GM23338 (cell line): ENCODE results near the gene MPZL1. TPM values are rescaled to one million over a fixed set of nuclear protein-coding genes. Genes with fewer than 3 reads are reported as not detected.

Experiments used
- ATAC-seq: fragments of 200-7000 bp; cut with Tn5 transposase; 3 replicates; pipeline ENCODE4 v1.9.1; 2020
- DNase-seq: peaks from one replicate; pipeline ENCODE4 v3.0.0-alpha.2; 2015; ENCODE audit warnings: low spot score
- H2AFZ ChIP-seq: fragments of 200-600 bp; sonication (generic); 2 replicates; pipeline ENCODE4 v1.8.0; 2016; ENCODE audit warnings: antibody characterized with exemption, mild to moderate bottlenecking, moderate library complexity
- H3F3A ChIP-seq: fragments of 200-600 bp; sonication (generic); replicated peaks from 2 replicates; pipeline ENCODE4 v1.8.0; 2017; ENCODE audit warnings: antibody characterized with exemption, mixed run types, low read depth
- H3K27ac ChIP-seq: fragments of 200-600 bp; sonication (generic); 2 replicates; pipeline ENCODE4 v1.6.1; 2016; ENCODE audit warnings: low read depth
- H3K27me3 ChIP-seq: fragments of 200-600 bp; sonication (generic); 2 replicates; pipeline ENCODE4 v1.8.0; 2016; ENCODE audit warnings: mild to moderate bottlenecking, mixed run types, moderate library complexity; ENCODE audit not compliant: insufficient read depth
- H3K36me3 ChIP-seq: fragments of 200-600 bp; sonication (generic); 2 replicates; pipeline ENCODE4 v1.8.0; 2016; ENCODE audit warnings: mild to moderate bottlenecking; ENCODE audit not compliant: insufficient read depth
- H3K4me1 ChIP-seq: fragments of 200-600 bp; sonication (generic); 2 replicates; pipeline ENCODE4 v1.8.0; 2016; ENCODE audit warnings: mild to moderate bottlenecking, moderate library complexity; ENCODE audit not compliant: insufficient read depth
- H3K4me2 ChIP-seq: fragments of 200-600 bp; sonication (generic); 2 replicates; pipeline ENCODE4 v1.7.1; 2017; ENCODE audit warnings: mixed run types
- H3K4me3 ChIP-seq: fragments of 200-600 bp; sonication (generic); 2 replicates; pipeline ENCODE4 v1.6.1; 2016; ENCODE audit warnings: mixed run types
- H3K79me2 ChIP-seq: fragments of 200-600 bp; sonication (generic); replicated peaks from 2 replicates; pipeline ENCODE4 v1.8.0; 2017; ENCODE audit warnings: mild to moderate bottlenecking; ENCODE audit not compliant: insufficient read depth
- H3K9me2 ChIP-seq: fragments of 200-600 bp; sonication (generic); 2 replicates; pipeline ENCODE4 v1.8.0; 2017; ENCODE audit not compliant: insufficient read depth
- H4K20me1 ChIP-seq: fragments of 200-600 bp; sonication (generic); replicated peaks from 2 replicates; pipeline ENCODE4 v1.8.0; 2017; ENCODE audit warnings: mild to moderate bottlenecking; ENCODE audit not compliant: insufficient read depth
- H3K27ac Mint-ChIP-seq: 2 replicates; pipeline ENCODE4 v1.8.0; 2020; ENCODE audit warnings: inconsistent platforms, mild to moderate bottlenecking, moderate library complexity, mixed read lengths
- H3K27me3 Mint-ChIP-seq: 3 replicates; pipeline ENCODE4 v1.8.0; 2022; ENCODE audit warnings: low read depth, mild to moderate bottlenecking, moderate library complexity, mixed read lengths, inconsistent platforms; ENCODE audit not compliant: insufficient read depth, poor library complexity
- H3K36me3 Mint-ChIP-seq: 3 replicates; pipeline ENCODE4 v1.8.0; 2021; ENCODE audit warnings: low read depth, mild to moderate bottlenecking, inconsistent platforms, moderate library complexity, mixed read lengths
- H3K4me1 Mint-ChIP-seq: 3 replicates; pipeline ENCODE4 v1.8.0; 2020; ENCODE audit warnings: mild to moderate bottlenecking, inconsistent platforms, mixed read lengths
- H3K4me3 Mint-ChIP-seq: 3 replicates; pipeline ENCODE4 v1.8.0; 2021; ENCODE audit warnings: moderate library complexity, mild to moderate bottlenecking, inconsistent platforms, mixed read lengths
- H3K9me3 Mint-ChIP-seq: 3 replicates; pipeline ENCODE4 v1.8.0; 2020; ENCODE audit warnings: moderate library complexity, mild to moderate bottlenecking, inconsistent platforms, mixed read lengths
- CREB1 ChIP-seq: fragments of 250-450 bp; sonication (Bioruptor Pico); IDR thresholded peaks from 2 replicates; pipeline ENCODE4 v1.5.0; 2020; ENCODE audit warnings: low read depth, mild to moderate bottlenecking, moderate library complexity
- ETS1 ChIP-seq: IDR thresholded peaks from 2 replicates; pipeline ENCODE4 v1.6.1; 2016; ENCODE audit warnings: antibody characterized with exemption
- EZH2 ChIP-seq: fragments of 200-600 bp; sonication (generic); IDR thresholded peaks from one replicate; pipeline ENCODE4 v1.8.0; 2017; ENCODE audit warnings: antibody characterized with exemption, mild to moderate bottlenecking, low read depth; ENCODE audit not compliant: unreplicated experiment
- JUNB ChIP-seq: IDR thresholded peaks from one replicate; pipeline ENCODE4 v1.6.1; 2016; ENCODE audit warnings: antibody characterized with exemption; ENCODE audit not compliant: unreplicated experiment
- NANOG ChIP-seq: IDR thresholded peaks from 2 replicates; pipeline ENCODE4 v1.6.1; 2016; ENCODE audit warnings: antibody characterized with exemption, borderline replicate concordance
- POLR2AphosphoS5 ChIP-seq: IDR thresholded peaks from 2 replicates; pipeline ENCODE4 v1.6.1; 2016; ENCODE audit warnings: antibody characterized with exemption, low read depth
- REST ChIP-seq: IDR thresholded peaks from one replicate; pipeline ENCODE4 v1.6.1; 2018; ENCODE audit warnings: antibody characterized with exemption; ENCODE audit not compliant: unreplicated experiment
- STAT1 ChIP-seq: IDR thresholded peaks from one replicate; pipeline ENCODE4 v1.6.1; 2016; ENCODE audit warnings: antibody characterized with exemption; ENCODE audit not compliant: unreplicated experiment
- ZNF114 ChIP-seq: fragments of 250-450 bp; sonication (Bioruptor Pico); IDR thresholded peaks from 2 replicates; pipeline ENCODE4 v1.5.0; 2020; ENCODE audit warnings: mild to moderate bottlenecking, moderate library complexity
- ZNF331 ChIP-seq: fragments of 250-450 bp; sonication (Bioruptor Pico); IDR thresholded peaks from 2 replicates; pipeline ENCODE4 v1.5.0; 2020; ENCODE audit warnings: low read depth, mild to moderate bottlenecking, moderate library complexity
- ZNF462 ChIP-seq: fragments of 250-450 bp; sonication (Bioruptor Pico); IDR thresholded peaks from 2 replicates; pipeline ENCODE4 v1.5.0; 2020; ENCODE audit warnings: mild to moderate bottlenecking, moderate library complexity
- polyA plus RNA-seq: library from polyadenylated mRNA; unstranded; fragments of >200 nt; fragmentation: Nextera tagmentation; extraction: Ambion mirVana; gene quantifications from 2 replicates; pipeline ENCODE4 v1.2.1, GENCODE V29; 2016
- total RNA-seq: library from RNA; depleted of rRNA; stranded (reverse); fragments of >200 nt; shearing (Covaris generic); gene quantifications from 2 replicates; pipeline ENCODE4 v1.2.3, GENCODE V29; 2014
- TF ChIP-seq, protein P1 (sequence below), 2 experiments: fragments of 200-600 bp in 1 of 2; sonication (generic) in 1 of 2; conservative IDR thresholded peaks; 2 replicates each; pipeline versions ENCODE4 v1.5.1 to v1.6.1; 2016 to 2017; ENCODE audit warnings: antibody characterized with exemption in 2 of 2, low read depth in 2 of 2, mild to moderate bottlenecking in 2 of 2, moderate library complexity in 1 of 2

Gene MPZL1
- total and polyA plus RNA-seq, 2 experiments from 2014 or later, result 35.1 to 85.1 TPM

DNA sequence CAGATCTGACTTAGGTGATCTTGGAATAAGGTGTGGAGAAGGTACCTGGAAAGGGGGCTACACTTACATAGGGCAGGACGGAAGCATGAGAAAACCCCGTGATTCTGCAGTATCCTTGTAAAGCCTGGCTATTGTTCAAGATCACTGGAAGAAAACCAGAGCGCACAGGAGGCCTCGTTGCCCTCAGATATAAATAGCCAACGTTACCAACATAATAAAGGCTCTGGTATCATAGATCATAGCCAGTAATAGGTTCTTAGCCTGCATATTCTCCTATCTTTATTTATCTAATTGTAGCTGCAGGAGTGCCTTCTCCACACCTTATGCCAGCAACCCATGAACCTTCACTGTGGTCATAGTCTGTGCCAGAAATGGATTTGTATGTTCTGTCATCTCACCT is 35.9 kb upstream of the MPZL1 start:
- Mint-ChIP-seq H3K4me1 (peaks cover 40% of the 10 kb centered on the region), H3K27ac (no peak overlapping the region), H3K9me3 (no peaks in the 10 kb centered on the region), H3K36me3 (no peaks in the 10 kb centered on the region), H3K4me3 (no peak overlapping the region), H3K27me3 (peaks cover 10% of the 10 kb centered on the region)
- no peak for DNase-seq
- H3K27me3 ChIP-seq, result no peaks in the 10 kb centered on the region
- TF ChIP-seq ZNF114 (CRISPR knock-in tag), result no peak
- no peak for TF ChIP-seq REST
- TF ChIP-seq EZH2, result no peak
- TF ChIP-seq ZNF462, result no peak
- no peak for TF ChIP-seq ZNF331
- no peak for TF ChIP-seq ETS1
- no peak for TF ChIP-seq CREB1 (CRISPR knock-in tag)
- TF ChIP-seq NANOG, result no peak
- TF ChIP-seq POLR2AphosphoS5, result no peak
- no peak for TF ChIP-seq JUNB
- TF ChIP-seq, protein P1, sequence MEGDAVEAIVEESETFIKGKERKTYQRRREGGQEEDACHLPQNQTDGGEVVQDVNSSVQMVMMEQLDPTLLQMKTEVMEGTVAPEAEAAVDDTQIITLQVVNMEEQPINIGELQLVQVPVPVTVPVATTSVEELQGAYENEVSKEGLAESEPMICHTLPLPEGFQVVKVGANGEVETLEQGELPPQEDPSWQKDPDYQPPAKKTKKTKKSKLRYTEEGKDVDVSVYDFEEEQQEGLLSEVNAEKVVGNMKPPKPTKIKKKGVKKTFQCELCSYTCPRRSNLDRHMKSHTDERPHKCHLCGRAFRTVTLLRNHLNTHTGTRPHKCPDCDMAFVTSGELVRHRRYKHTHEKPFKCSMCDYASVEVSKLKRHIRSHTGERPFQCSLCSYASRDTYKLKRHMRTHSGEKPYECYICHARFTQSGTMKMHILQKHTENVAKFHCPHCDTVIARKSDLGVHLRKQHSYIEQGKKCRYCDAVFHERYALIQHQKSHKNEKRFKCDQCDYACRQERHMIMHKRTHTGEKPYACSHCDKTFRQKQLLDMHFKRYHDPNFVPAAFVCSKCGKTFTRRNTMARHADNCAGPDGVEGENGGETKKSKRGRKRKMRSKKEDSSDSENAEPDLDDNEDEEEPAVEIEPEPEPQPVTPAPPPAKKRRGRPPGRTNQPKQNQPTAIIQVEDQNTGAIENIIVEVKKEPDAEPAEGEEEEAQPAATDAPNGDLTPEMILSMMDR (conservative IDR thresholded peaks at IDR 0.05; ENCODE audit: low read depth in 2 of 2), result no peak
- TF ChIP-seq STAT1, result no peak
- no peaks in the 10 kb centered on the region for H3K36me3 ChIP-seq
- no peaks in the 10 kb centered on the region for H3K79me2 ChIP-seq
- H3K4me1 ChIP-seq, result peaks cover 32% of the 10 kb centered on the region
- 0 out of 2 replicates have a peak overlapping the region, but pooled peaks have one; percentile 38 for H3K4me2 ChIP-seq
- no peak overlapping the region for H3K27ac ChIP-seq
- no peaks in the 10 kb centered on the region for H3F3A ChIP-seq
- ATAC-seq, result no peak
- no peaks in the 10 kb centered on the region for H4K20me1 ChIP-seq
- no peak overlapping the region for H3K4me3 ChIP-seq
- no peaks in the 10 kb centered on the region for H3K9me2 ChIP-seq
- H2AFZ ChIP-seq, result peak overlapping the region; percentile 94
